ENCODE results near the gene SLC39A13. TPM values are rescaled to one million over a fixed set of nuclear protein-coding genes. Genes with fewer than 3 reads are reported as not detected.
A peak's percentile ranks its signal among the peaks of the same experiment; 100 is the strongest.

The SLC39A13 gene
- total RNA-seq, 1 donor from 2014 or later: 18.2 TPM

GRCh38 chr11:47366020-47366490 lies 42.3 kb upstream of the SLC39A13 start:
- FAIRE-seq (no peak), DNase-seq (ENCODE audit: low read depth) (no peak)
- no peak overlapping the region for H3K4me3 ChIP-seq (ENCODE audit: low read depth, low read length)
- TF ChIP-seq CTCF (IDR thresholded peaks at IDR 0.05; ENCODE audit: insufficient read depth, low read length, severe bottlenecking): no peak
- no peaks in the 10 kb centered on the region for H3K36me3 ChIP-seq (ENCODE audit: control insufficient read depth, insufficient read depth, low read length)
- peaks cover 2% of the 10 kb centered on the region for H3K27me3 ChIP-seq (ENCODE audit: control insufficient read depth, insufficient read depth, low read length)

GRCh38 chr11:47369676-47370075 lies 38.7 kb upstream of the SLC39A13 start:
- no peaks in the 10 kb centered on the region for H3K27me3 ChIP-seq (ENCODE audit: control insufficient read depth, insufficient read depth, low read length)
- H3K36me3 ChIP-seq (ENCODE audit: control insufficient read depth, insufficient read depth, low read length): no peaks in the 10 kb centered on the region
- no peak for TF ChIP-seq CTCF (IDR thresholded peaks at IDR 0.05; ENCODE audit: insufficient read depth, low read length, severe bottlenecking)
- no peak for DNase-seq (ENCODE audit: low read depth)
- FAIRE-seq: no peak
- H3K4me3 ChIP-seq (ENCODE audit: low read depth, low read length): no peak overlapping the region

GRCh38 chr11:47372422-47372821 lies 36.0 kb upstream of the SLC39A13 start:
- H3K4me3 ChIP-seq (ENCODE audit: low read depth, low read length): no peak overlapping the region
- TF ChIP-seq CTCF (IDR thresholded peaks at IDR 0.05; ENCODE audit: insufficient read depth, low read length, severe bottlenecking): no peak
- no peaks in the 10 kb centered on the region for H3K36me3 ChIP-seq (ENCODE audit: control insufficient read depth, insufficient read depth, low read length)
- H3K27me3 ChIP-seq (ENCODE audit: control insufficient read depth, insufficient read depth, low read length): no peaks in the 10 kb centered on the region
- DNase-seq (ENCODE audit: low read depth) (peak; percentile 31), FAIRE-seq (no peak)

GRCh38 chr11:47373876-47374719 lies 34.3 kb upstream of the SLC39A13 start:
- no peak overlapping the region for H3K4me3 ChIP-seq (ENCODE audit: low read depth, low read length)
- no peak for FAIRE-seq
- DNase-seq (ENCODE audit: low read depth): peak; percentile 46
- peak; percentile 97 for TF ChIP-seq CTCF (IDR thresholded peaks at IDR 0.05; ENCODE audit: insufficient read depth, low read length, severe bottlenecking)
- H3K36me3 ChIP-seq (ENCODE audit: control insufficient read depth, insufficient read depth, low read length): no peaks in the 10 kb centered on the region
- no peaks in the 10 kb centered on the region for H3K27me3 ChIP-seq (ENCODE audit: control insufficient read depth, insufficient read depth, low read length)

- Histone ChIP-seq H3K27me3 (ENCODE audit: control insufficient read depth, insufficient read depth, low read length) (no peaks in the 10 kb centered on the region), H3K4me3 (ENCODE audit: low read depth, low read length) (no peak overlapping the region), H3K36me3 (ENCODE audit: control insufficient read depth, insufficient read depth, low read length) (no peaks in the 10 kb centered on the region)
- DNase-seq (ENCODE audit: low read depth): no peak
- no peak for TF ChIP-seq CTCF (IDR thresholded peaks at IDR 0.05; ENCODE audit: insufficient read depth, low read length, severe bottlenecking)
- FAIRE-seq: no peak
Measured at GRCh38 chr11:47374720-47375019, 33.7 kb upstream of the SLC39A13 start.

GRCh38 chr11:47375020-47375419 lies 33.4 kb upstream of the SLC39A13 start:
- DNase-seq (ENCODE audit: low read depth): no peak
- TF ChIP-seq CTCF (IDR thresholded peaks at IDR 0.05; ENCODE audit: insufficient read depth, low read length, severe bottlenecking): no peak
- Histone ChIP-seq H3K4me3 (ENCODE audit: low read depth, low read length) (no peak overlapping the region), H3K27me3 (ENCODE audit: control insufficient read depth, insufficient read depth, low read length) (no peaks in the 10 kb centered on the region), H3K36me3 (ENCODE audit: control insufficient read depth, insufficient read depth, low read length) (no peaks in the 10 kb centered on the region)
- no peak for FAIRE-seq
